T-helper 2 cell treated with Interferon-gamma antibody and Interleukin-4, amounts not matched to agents 5 μg/mL and 100 μg/mL, for 36 hours (primary cell): ENCODE measurements around the gene SHISAL1.

Experiments
- DNase-seq: peaks from one replicate; pipeline ENCODE4 v3.0.0; 2021; ENCODE audit warnings: low spot score
- H3K27ac Mint-ChIP-seq: one replicate; pipeline ENCODE4 v1.8.0; 2021; ENCODE audit warnings: mild to moderate bottlenecking, mixed read lengths
- H3K27me3 Mint-ChIP-seq: one replicate; pipeline ENCODE4 v1.8.0; 2021; ENCODE audit warnings: low read depth, mixed read lengths
- H3K36me3 Mint-ChIP-seq: one replicate; pipeline ENCODE4 v1.8.0; 2021; ENCODE audit warnings: low read depth, mixed read lengths
- H3K4me1 Mint-ChIP-seq: one replicate; pipeline ENCODE4 v1.8.0; 2021; ENCODE audit warnings: low read depth, mixed read lengths
- H3K4me3 Mint-ChIP-seq: one replicate; pipeline ENCODE4 v1.8.0; 2022; ENCODE audit warnings: mild to moderate bottlenecking, moderate library complexity, mixed read lengths
- H3K9me3 Mint-ChIP-seq: one replicate; pipeline ENCODE4 v1.8.0; 2021; ENCODE audit warnings: mixed read lengths

SHISAL1 gene

DNA sequence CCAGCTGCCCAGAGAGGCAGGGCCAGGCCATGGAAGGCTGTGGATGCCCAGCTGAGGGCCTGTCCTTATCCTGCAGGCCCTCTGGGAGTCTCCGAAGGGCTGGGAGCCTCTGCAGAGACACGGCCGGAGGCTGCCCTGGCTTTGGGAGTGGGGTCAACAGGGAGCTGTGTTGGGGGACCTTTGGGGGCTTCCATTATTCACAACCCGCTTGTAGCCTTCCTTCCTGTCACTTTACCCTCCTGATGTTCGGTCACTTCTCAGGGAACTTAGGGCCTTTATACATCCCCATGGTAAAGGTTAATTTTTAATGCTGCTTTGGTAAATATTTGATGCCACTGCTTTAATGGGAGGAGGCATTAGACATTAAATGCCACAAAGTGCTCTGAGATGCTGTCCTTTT, 44.9 kb downstream of the SHISAL1 start:
- no peak for DNase-seq
- no peaks in the 10 kb centered on the region for H3K27me3 Mint-ChIP-seq
- H3K9me3 Mint-ChIP-seq: no peaks in the 10 kb centered on the region
- no peak overlapping the region for H3K4me3 Mint-ChIP-seq
- H3K27ac Mint-ChIP-seq: no peak overlapping the region
- no peaks in the 10 kb centered on the region for H3K4me1 Mint-ChIP-seq
- H3K36me3 Mint-ChIP-seq: no peaks in the 10 kb centered on the region

DNA sequence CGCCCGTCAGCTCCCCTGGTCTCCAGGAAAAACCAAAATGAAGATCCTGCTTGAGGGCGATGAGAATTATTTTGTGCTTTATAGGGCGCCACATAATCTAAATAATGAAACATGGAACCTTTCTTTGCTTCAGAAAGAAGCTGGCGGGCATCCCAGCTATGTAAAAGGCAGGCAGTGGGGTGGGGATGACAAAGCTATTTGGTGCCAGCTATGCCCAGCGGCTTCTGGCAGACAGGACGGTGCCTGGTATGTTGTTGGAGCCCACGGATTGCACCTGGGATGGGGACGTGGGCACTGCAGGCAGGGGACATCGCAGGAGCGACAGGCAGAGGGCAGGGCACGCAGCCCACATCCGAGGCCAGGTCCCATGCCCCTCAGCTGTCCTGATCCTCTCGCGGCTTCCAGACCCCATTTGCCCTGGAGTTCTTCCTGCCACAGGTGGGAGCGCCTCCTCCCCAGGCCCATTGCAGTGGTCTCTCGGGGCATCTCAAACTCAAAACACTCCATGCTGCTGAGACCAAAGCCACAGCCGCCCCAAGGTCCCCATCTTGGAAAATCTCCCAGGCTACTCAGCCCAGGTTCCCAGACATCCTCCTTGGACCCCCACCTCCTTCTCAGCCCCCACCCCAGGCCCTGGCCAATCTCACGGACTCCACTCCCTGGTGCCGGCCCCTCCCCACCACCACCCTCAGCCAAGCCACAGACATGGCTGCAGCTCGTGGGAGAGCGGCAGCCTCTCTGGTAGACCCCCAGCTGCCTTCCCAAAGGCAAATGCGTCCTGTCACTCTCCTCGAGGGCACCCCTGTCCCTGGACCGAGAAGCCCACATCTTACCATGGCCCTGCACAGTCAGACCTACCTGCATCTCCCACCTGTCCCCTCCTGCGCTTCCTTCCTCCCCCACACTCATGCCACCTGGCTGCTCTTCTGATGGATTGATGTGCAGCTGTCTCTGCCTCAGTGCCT, 45.7 kb downstream of the SHISAL1 start:
- Mint-ChIP-seq H3K4me3 (no peak overlapping the region), H3K27me3 (no peaks in the 10 kb centered on the region), H3K4me1 (no peaks in the 10 kb centered on the region), H3K27ac (no peak overlapping the region), H3K36me3 (no peaks in the 10 kb centered on the region), H3K9me3 (no peaks in the 10 kb centered on the region)
- DNase-seq: no peak

- Mint-ChIP-seq H3K4me1 (peaks cover 3% of the 10 kb centered on the region), H3K36me3 (no peaks in the 10 kb centered on the region), H3K9me3 (no peaks in the 10 kb centered on the region), H3K4me3 (no peak overlapping the region), H3K27me3 (no peaks in the 10 kb centered on the region), H3K27ac (no peak overlapping the region)
- no peak for DNase-seq
Measured at GRCh38 chr22:44263547-44263946, 49.2 kb downstream of the SHISAL1 start.

DNA sequence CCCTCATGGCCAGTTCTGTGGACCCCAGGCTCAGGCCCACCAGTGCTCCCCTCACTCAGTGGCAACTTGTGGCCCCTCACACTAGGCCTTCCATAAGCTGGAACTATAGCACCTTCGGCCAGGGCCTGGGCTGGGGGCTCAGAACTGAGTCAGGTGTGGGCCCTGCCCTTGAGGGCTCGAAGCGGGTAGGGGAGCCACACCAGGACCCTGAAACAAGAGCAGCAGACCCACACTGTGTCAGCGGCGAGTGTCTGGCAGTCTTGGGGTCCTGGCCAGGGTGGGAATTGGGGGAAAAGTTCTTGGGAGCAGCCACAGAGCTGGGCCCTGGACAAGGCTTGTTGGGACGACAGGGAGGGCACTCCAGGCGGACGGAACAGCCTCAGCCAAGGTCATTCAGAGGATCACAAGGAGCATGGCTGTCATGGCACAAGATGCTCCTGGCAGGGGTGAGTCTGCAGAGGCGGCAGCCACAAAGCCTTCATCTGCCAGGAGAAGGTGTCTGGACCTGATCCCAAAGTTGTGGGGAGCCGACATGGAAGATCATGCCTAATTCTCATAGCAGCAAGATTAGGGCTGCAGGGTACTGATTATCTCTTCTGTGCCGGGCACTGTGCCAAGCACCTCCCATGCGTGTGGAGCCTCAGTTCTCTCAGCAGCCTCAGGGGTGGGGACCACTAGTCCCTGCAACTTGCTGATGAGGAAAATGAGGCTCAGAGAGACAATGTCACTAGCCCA, 50.7 kb downstream of the SHISAL1 start:
- DNase-seq: no peak
- Mint-ChIP-seq H3K4me3 (no peak overlapping the region), H3K9me3 (no peaks in the 10 kb centered on the region), H3K4me1 (peaks cover 3% of the 10 kb centered on the region), H3K27ac (no peak overlapping the region), H3K27me3 (no peaks in the 10 kb centered on the region), H3K36me3 (no peaks in the 10 kb centered on the region)

- H3K9me3 Mint-ChIP-seq: no peaks in the 10 kb centered on the region
- H3K4me3 Mint-ChIP-seq: no peak overlapping the region
- H3K36me3 Mint-ChIP-seq: no peaks in the 10 kb centered on the region
- no peak overlapping the region for H3K27ac Mint-ChIP-seq
- peaks cover 3% of the 10 kb centered on the region for H3K4me1 Mint-ChIP-seq
- DNase-seq: no peak
- H3K27me3 Mint-ChIP-seq: peaks cover 3% of the 10 kb centered on the region
Measured at GRCh38 chr22:44261164-44261860, 51.4 kb downstream of the SHISAL1 start.

DNA sequence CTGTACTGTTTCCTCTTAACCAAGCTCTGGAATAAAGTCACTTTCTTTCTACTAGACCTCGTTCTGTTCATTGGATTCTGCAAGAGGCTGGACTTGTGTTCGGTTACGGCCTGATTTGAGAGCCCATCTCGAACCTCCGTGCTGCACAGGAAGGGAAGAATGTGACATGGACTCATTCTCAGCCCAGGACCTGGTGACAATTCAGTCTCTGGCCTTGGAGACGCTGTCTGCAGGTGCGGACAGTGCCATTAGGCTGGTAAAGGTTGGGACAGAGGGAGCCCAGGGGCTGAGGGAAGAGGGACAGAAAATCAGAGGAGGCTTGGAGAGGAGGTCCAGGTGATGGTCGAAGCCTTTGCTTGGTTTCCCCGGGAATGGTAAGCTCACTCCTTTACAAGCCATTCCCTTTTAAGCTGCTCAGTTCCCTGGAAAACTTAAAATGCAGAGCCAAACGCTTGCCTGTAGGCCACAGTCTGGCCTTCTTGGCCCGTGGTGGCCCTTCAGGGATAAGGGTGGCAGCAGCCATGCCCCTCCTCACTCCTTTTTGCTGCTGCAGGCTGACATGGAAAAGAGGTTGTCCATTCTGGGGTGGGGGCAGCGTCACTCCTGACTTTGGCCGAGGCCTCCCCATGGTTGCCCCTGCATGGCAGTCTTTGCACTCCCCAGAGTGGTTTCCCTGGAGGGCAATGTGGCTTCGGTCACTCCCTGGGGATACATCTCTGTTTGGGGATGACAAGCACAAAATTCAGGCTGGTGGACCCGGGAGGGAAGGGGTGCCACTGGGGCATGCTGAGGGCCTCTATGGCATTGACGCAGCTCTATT, 52.3 kb downstream of the SHISAL1 start:
- Mint-ChIP-seq H3K4me1 (peaks cover 3% of the 10 kb centered on the region), H3K27me3 (peaks cover 4% of the 10 kb centered on the region), H3K9me3 (no peaks in the 10 kb centered on the region), H3K4me3 (no peak overlapping the region), H3K36me3 (no peaks in the 10 kb centered on the region), H3K27ac (no peak overlapping the region)
- DNase-seq: no peak

DNA sequence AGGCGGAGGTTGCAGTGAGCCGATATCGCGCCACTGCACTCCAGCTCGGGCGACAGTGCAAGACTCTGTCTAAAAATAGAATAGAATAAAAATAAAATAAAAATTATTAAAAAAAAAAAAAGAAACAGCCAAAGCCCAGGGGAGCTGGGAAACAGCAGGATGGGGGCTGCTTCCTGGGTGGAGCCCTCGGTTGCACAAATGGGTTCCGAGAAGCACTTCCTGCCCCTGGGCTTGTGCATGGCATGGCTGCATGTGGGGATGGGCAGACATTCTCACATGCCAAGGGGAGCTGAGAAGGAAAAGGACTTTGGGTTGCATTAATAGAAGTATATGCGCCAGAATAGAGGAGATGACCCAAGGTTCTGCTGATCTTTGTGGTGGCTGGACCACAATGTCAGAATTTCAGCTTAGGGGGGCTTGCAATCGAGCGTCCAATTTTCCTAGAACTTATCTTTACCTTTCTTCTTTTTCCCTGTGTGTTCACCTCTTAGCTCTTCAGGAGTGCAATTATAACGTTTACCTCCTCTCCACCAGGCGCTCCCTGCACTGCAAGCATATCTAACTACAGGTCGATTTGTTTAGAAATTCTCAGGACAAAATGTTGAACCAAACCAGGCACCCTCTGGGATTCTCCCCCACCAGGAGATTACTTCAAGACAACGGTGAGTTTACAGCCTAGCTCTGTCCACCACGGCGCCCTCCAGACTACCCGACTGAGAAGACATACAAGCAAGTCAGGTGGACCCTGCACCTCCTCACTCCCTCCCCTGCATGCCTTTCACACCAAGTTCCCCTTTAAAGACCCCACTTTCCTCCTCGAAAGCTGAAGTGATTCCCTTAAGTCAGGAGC, 53.2 kb downstream of the SHISAL1 start:
- no peak for DNase-seq
- no peaks in the 10 kb centered on the region for H3K36me3 Mint-ChIP-seq
- H3K4me1 Mint-ChIP-seq: peaks cover 3% of the 10 kb centered on the region
- H3K27me3 Mint-ChIP-seq: peaks cover 11% of the 10 kb centered on the region
- no peak overlapping the region for H3K27ac Mint-ChIP-seq
- no peak overlapping the region for H3K4me3 Mint-ChIP-seq
- H3K9me3 Mint-ChIP-seq: no peaks in the 10 kb centered on the region

DNA sequence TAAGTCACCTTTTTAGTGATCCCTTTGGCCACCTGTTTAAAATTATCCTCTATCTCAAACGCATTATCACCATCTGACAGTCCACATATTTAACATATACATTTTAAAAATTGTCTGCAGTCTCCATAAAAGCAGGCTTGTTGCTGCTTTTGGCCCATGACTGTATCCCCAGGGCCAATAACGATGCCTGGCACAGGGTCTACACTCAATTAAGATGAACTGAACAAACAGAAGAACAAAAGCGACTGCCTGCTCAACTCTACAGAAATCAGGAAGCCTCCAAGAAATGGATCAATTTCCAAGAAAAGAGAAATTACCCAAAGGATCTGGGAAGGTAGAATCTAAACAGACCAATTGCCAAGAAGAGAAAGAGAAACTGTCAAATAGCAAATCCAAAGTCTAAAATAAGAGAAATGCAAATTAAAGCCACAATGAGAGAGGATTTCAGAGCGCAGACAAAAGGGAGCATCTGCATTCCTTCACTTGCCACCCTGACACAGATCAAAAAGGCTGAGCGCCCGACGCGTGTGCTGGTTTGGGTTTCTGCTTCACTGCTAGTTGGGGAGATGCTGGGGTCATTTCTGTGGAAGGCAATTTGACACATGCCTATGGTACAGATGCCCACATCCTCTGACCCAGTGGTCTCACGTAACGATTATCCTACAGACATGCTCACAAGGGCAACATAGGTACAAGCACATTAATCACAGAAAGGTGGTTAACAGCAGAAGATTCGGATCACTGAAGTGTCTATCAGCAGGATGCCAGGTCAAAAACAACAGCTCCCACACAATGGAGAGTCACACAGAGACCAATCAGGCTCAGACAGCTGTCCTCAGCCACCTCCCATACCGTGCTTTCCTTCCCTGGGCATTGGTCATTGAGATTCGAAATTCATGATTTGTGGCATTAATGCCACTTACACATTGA, 55.9 kb downstream of the SHISAL1 start:
- no peak overlapping the region for H3K27ac Mint-ChIP-seq
- peaks cover 3% of the 10 kb centered on the region for H3K4me1 Mint-ChIP-seq
- H3K27me3 Mint-ChIP-seq: peaks cover 14% of the 10 kb centered on the region

DNA sequence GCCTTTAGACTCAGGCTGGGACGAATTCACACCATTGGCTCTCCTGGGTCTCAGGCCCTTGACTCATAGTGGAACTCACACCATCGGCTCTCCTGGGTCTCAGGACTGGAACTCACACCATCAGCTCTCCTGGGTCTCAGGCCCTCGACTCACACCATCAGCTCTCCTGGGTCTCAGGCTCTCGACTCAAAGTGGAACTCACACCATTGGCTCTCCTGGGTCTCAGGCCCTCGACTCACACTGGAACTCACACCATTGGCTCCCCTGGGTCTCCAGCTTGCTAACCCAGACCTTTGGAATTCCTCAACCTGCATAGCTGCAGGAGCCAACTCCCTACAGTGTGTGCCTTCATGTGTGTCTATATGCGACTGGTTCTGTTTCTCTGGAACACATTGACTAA, 56.7 kb downstream of the SHISAL1 start:
- DNase-seq: no peak
- H3K36me3 Mint-ChIP-seq: no peaks in the 10 kb centered on the region

More for the DNA sequence above, 55.9 kb downstream of the SHISAL1 start:
- DNase-seq: no peak
- Mint-ChIP-seq H3K4me3 (no peak overlapping the region), H3K9me3 (no peaks in the 10 kb centered on the region), H3K36me3 (no peaks in the 10 kb centered on the region)

DNA sequence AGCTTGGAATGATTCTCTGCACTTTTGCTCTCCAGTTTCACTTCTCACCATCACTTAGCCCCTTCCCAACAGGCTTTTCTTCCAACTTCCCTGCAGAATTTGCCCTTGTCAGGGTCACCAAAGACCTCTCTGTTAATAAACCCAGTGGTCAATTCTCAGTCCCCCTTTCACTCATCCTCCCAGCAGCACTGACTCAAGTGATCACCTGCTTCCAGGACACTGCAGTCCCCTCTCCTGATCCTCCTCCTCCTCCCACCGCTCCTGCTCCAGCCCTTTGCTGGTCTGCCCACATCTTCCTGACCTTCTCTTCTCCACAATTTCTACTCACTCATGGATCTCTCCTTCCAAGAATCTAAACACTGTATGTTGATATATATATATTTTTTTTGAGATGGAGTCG, 57.9 kb downstream of the SHISAL1 start:
- H3K4me3 Mint-ChIP-seq: no peak overlapping the region
- DNase-seq: no peak
- peaks cover 8% of the 10 kb centered on the region for H3K9me3 Mint-ChIP-seq
- H3K27me3 Mint-ChIP-seq: peaks cover 14% of the 10 kb centered on the region
- no peak overlapping the region for H3K27ac Mint-ChIP-seq
- peaks cover 2% of the 10 kb centered on the region for H3K4me1 Mint-ChIP-seq
- H3K36me3 Mint-ChIP-seq: no peaks in the 10 kb centered on the region

More for the DNA sequence above, 56.7 kb downstream of the SHISAL1 start:
- H3K4me1 Mint-ChIP-seq: peaks cover 3% of the 10 kb centered on the region
- no peaks in the 10 kb centered on the region for H3K9me3 Mint-ChIP-seq
- no peak overlapping the region for H3K27ac Mint-ChIP-seq
- no peak overlapping the region for H3K4me3 Mint-ChIP-seq
- peaks cover 14% of the 10 kb centered on the region for H3K27me3 Mint-ChIP-seq

DNA sequence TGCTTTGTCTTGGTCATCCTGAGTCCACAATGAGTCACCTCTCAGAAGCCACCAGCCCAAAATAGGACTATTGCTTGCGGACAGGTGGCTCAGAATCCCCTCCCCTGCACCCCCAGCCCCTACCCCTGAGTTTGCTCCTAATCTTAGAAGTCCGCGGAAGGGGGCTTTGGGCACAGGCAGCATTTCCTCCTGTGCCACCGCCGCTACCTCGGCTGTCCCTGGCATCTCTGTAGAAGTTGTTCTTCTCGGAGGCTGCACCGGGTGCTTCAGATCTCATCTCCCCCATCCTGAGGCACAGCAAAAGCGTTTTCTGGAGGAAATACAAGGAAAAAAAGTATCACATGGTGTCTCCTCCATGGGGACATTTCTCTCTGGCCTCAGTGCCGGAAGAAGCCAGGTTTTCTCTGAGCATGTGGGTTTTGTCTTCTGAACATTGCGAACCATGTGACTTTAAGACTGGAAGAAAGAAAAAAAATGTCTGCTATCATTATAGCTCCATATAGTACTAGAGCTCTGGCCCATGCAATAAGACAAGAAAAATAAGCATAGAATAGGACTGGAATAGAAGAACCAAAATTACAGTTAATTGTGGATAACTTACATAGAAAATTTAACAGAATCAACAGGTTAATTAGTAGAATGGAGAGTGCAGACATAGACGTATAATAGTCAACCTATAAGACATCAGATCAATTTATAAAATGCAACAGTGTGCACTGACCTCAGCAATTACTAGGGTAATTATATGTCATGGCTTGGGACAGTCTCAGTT, 63.2 kb downstream of the SHISAL1 start:
- Mint-ChIP-seq H3K27ac (no peak overlapping the region), H3K4me1 (no peaks in the 10 kb centered on the region), H3K9me3 (peaks cover 12% of the 10 kb centered on the region), H3K27me3 (peaks cover 6% of the 10 kb centered on the region), H3K4me3 (no peak overlapping the region), H3K36me3 (no peaks in the 10 kb centered on the region)
- no peak for DNase-seq
